ENCODE data around the gene KAT8.

KAT8 gene

DNA sequence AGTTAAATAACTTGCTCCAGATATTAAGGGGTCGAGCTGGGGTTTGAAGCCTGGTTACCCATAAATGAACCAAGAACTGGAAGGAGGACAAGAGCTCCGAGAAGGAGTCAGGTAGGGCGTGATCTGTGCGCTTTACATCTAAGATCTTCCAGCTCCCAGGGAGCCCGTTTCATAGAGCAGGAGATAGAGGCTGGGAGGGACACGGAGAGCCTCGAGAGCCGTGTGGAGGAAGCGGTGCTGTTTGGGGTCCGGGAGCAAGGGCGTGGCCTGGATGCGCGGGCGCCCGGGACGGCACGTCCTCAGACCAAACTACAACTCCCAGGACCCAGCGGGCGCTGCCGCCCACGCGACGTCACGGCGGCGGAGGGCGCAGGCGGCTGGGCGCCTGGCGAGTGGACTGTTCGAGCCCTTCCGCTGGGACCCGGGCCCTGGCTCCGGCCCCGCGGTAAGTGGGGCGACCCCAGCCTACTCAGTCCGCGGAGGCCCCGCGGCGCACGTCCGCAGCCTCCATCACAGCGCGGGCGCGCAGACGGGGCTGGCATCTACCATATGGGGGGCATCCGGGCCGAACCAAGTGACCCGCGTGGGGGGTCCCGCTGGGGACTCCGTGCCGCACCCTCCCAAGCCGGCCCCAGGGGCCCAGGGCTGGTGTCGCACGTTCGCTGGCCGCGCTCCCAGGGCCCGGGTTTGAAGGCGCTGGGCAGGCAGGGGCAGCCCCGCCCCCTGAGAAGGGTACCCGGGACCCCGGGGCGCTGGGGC, 9.2 kb upstream of the KAT8 start, which contains the start of gene BCKDK:
Gene BCKDK (plus strand): TSS at position 352 of the 759 bp plus-strand sequence. CDS start 838 bp downstream, outside the sequence.
- no peak within 1 kb of the TSS for H3K27ac ChIP-seq (ENCODE audit: low read depth, low read length)
- DNase-seq = peak in 1 of 2 donors; percentile 56
- H3K4me2 ChIP-seq (ENCODE audit: low read length) = peak within 1 kb of the TSS; percentile 92
- peak within 1 kb of the TSS; percentile 94 for H2BK120ac ChIP-seq (ENCODE audit: insufficient read depth, low read length, poor library complexity)
- peak within 1 kb of the TSS; percentile 96 for H4K12ac ChIP-seq (ENCODE audit: low read depth, low read length)
- H3K9ac ChIP-seq (ENCODE audit: low read length) = peak within 1 kb of the TSS; percentile 93
- peak within 1 kb of the TSS; percentile 97 for H4K91ac ChIP-seq (ENCODE audit: low read depth, low read length)
- no peak within 1 kb of the TSS for H3K23ac ChIP-seq (ENCODE audit: low read length)
- peak within 1 kb of the TSS; percentile 98 for H4K8ac ChIP-seq (ENCODE audit: low read depth, low read length)
- peak within 1 kb of the TSS; percentile 96 for H3K4ac ChIP-seq (ENCODE audit: low read depth, low read length)
- peak within 1 kb of the TSS; percentile 95 for H3K18ac ChIP-seq (ENCODE audit: low read length)
- peak within 1 kb of the TSS; percentile 83 for H2AK5ac ChIP-seq (ENCODE audit: low read length)
- peaks cover 36 to 40% of the 10 kb centered on the region in 2 experiments for H3K36me3 ChIP-seq (ENCODE audit: control insufficient read depth in 1 of 2, insufficient read depth in 2 of 2, low read length in 2 of 2)
- H2BK12ac ChIP-seq (ENCODE audit: low read length) = no peak within 1 kb of the TSS
- H2BK5ac ChIP-seq (ENCODE audit: low read depth, low read length, poor library complexity) = peak within 1 kb of the TSS; percentile 78
- H3K79me1 ChIP-seq (ENCODE audit: low read length) = peaks cover 6% of the 10 kb centered on the region
- peaks cover 6% of the 10 kb centered on the region for H3K79me2 ChIP-seq (ENCODE audit: control insufficient read depth, insufficient read depth, low read length, poor library complexity)
- peak within 1 kb of the TSS; percentile 99 for H3K14ac ChIP-seq (ENCODE audit: low read length)
- no peaks in the 10 kb centered on the region for H3K27me3 ChIP-seq (ENCODE audit: insufficient read depth, low read length)
- peaks cover 2% of the 10 kb centered on the region for H3K9me3 ChIP-seq (ENCODE audit: insufficient read depth, low read depth, low read length)
- H2AFZ ChIP-seq (ENCODE audit: insufficient read depth, low read length, poor library complexity) = peak within 1 kb of the TSS; percentile 100
- no CpG with 5 or more reads among the region's 68 CpGs for WGBS (ENCODE audit: extremely low coverage, insufficient coverage, insufficient read length)
- H3K4me3 ChIP-seq (ENCODE audit: low read depth, low read length) = peak within 1 kb of the TSS; percentile 97
- peaks cover 0 to 14% of the 10 kb centered on the region in 2 experiments for H3K4me1 ChIP-seq (ENCODE audit: control insufficient read depth in 1 of 2, insufficient read depth in 2 of 2, low read length in 2 of 2)

GRCh38 chr16:31108794-31109558, 8.5 kb upstream of the KAT8 start:
- Histone ChIP-seq H2BK5ac (ENCODE audit: low read depth, low read length, poor library complexity) (no peak overlapping the region), H3K79me2 (ENCODE audit: control insufficient read depth, insufficient read depth, low read length, poor library complexity) (peaks cover 6% of the 10 kb centered on the region), H3K9ac (ENCODE audit: low read length) (peak overlapping the region; percentile 93), H3K27me3 (ENCODE audit: insufficient read depth, low read length) (no peaks in the 10 kb centered on the region), H3K18ac (ENCODE audit: low read length) (peak overlapping the region; percentile 95), H4K8ac (ENCODE audit: low read depth, low read length) (peak overlapping the region; percentile 98), H2AK5ac (ENCODE audit: low read length) (peak overlapping the region; percentile 83), H2AFZ (ENCODE audit: insufficient read depth, low read length, poor library complexity) (peak overlapping the region; percentile 100), H3K4me2 (ENCODE audit: low read length) (peak overlapping the region; percentile 92), H2BK12ac (ENCODE audit: low read length) (no peak overlapping the region), H3K27ac (ENCODE audit: low read depth, low read length) (no peak overlapping the region), H3K4me3 (ENCODE audit: low read depth, low read length) (peak overlapping the region; percentile 97), H3K9me3 (ENCODE audit: insufficient read depth, low read depth, low read length) (peaks cover 1% of the 10 kb centered on the region), H4K91ac (ENCODE audit: low read depth, low read length) (peak overlapping the region; percentile 97), H2BK120ac (ENCODE audit: insufficient read depth, low read length, poor library complexity) (peak overlapping the region; percentile 94), H3K36me3 (ENCODE audit: control insufficient read depth in 1 of 2, insufficient read depth in 2 of 2, low read length in 2 of 2) (peaks cover 36 to 40% of the 10 kb centered on the region in 2 experiments), H3K4ac (ENCODE audit: low read depth, low read length) (peak overlapping the region; percentile 96), H3K14ac (ENCODE audit: low read length) (peak overlapping the region; percentile 99), H3K23ac (ENCODE audit: low read length) (no peak overlapping the region), H4K12ac (ENCODE audit: low read depth, low read length) (peak overlapping the region; percentile 96), H3K4me1 (ENCODE audit: control insufficient read depth in 1 of 2, insufficient read depth in 2 of 2, low read length in 2 of 2) (peaks cover 0 to 14% of the 10 kb centered on the region in 2 experiments), H3K79me1 (ENCODE audit: low read length) (peaks cover 6% of the 10 kb centered on the region)
- DNase-seq = no peak
- no CpG with 5 or more reads among the region's 57 CpGs for WGBS (ENCODE audit: extremely low coverage, insufficient coverage, insufficient read length)

GRCh38 chr16:31109622-31110021, 7.8 kb upstream of the KAT8 start:
- Histone ChIP-seq H3K27me3 (ENCODE audit: insufficient read depth, low read length) (no peaks in the 10 kb centered on the region), H2BK12ac (ENCODE audit: low read length) (no peak overlapping the region), H3K36me3 (ENCODE audit: control insufficient read depth in 1 of 2, insufficient read depth in 2 of 2, low read length in 2 of 2) (peaks cover 36 to 40% of the 10 kb centered on the region in 2 experiments), H3K4me1 (ENCODE audit: control insufficient read depth in 1 of 2, insufficient read depth in 2 of 2, low read length in 2 of 2) (peaks cover 0 to 14% of the 10 kb centered on the region in 2 experiments), H2AK5ac (ENCODE audit: low read length) (no peak overlapping the region), H3K9ac (ENCODE audit: low read length) (no peak overlapping the region), H3K4me2 (ENCODE audit: low read length) (no peak overlapping the region), H3K18ac (ENCODE audit: low read length) (no peak overlapping the region), H3K79me1 (ENCODE audit: low read length) (peaks cover 6% of the 10 kb centered on the region), H2BK5ac (ENCODE audit: low read depth, low read length, poor library complexity) (no peak overlapping the region), H3K79me2 (ENCODE audit: control insufficient read depth, insufficient read depth, low read length, poor library complexity) (peaks cover 6% of the 10 kb centered on the region), H2AFZ (ENCODE audit: insufficient read depth, low read length, poor library complexity) (no peak overlapping the region), H4K8ac (ENCODE audit: low read depth, low read length) (no peak overlapping the region), H3K4ac (ENCODE audit: low read depth, low read length) (peak overlapping the region; percentile 12), H4K12ac (ENCODE audit: low read depth, low read length) (no peak overlapping the region), H2BK120ac (ENCODE audit: insufficient read depth, low read length, poor library complexity) (no peak overlapping the region), H4K91ac (ENCODE audit: low read depth, low read length) (no peak overlapping the region), H3K14ac (ENCODE audit: low read length) (no peak overlapping the region), H3K9me3 (ENCODE audit: insufficient read depth, low read depth, low read length) (peaks cover 1% of the 10 kb centered on the region), H3K23ac (ENCODE audit: low read length) (no peak overlapping the region), H3K27ac (ENCODE audit: low read depth, low read length) (no peak overlapping the region), H3K4me3 (ENCODE audit: low read depth, low read length) (no peak overlapping the region)
- no CpG with 5 or more reads among the region's 12 CpGs for WGBS (ENCODE audit: extremely low coverage, insufficient coverage, insufficient read length)
- DNase-seq = no peak

DNA sequence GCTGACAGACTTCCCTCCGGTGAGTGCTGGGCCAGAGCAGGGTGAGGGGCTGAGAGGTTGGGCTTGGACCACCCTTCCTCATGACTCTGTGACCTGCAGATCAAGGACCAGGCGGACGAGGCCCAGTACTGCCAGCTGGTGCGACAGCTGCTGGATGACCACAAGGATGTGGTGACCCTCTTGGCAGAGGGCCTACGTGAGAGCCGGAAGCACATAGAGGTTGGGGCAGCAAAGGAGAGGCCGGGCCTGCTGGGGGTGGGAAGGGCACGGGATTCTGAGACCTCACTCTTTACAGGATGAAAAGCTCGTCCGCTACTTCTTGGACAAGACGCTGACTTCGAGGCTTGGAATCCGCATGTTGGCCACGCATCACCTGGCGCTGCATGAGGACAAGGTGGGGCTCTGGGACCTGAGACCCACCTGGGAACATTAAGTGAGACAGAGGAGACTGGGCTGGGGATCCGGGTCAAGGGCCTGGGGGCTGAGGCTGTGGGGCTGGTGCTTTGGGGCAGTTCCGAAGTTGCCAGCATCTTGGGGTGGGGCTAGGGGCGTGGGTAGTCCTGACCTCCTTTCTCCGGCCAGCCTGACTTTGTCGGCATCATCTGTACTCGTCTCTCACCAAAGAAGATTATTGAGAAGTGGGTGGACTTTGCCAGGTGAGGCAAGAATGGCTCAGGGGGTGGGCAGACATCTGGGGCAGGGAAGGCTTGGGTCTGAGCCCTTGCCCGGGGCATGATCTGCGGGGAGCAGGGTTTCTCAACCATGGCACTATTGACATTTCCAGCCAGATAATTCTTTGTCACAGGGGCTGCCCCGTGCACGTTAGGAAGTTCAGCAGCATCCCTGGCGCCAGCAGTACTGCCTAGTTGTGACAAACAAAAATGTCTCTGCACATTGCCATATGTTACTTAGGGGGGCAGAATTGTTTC, 7.1 kb upstream of the KAT8 start:
- no CpG with 5 or more reads among the region's 26 CpGs for WGBS (ENCODE audit: extremely low coverage, insufficient coverage, insufficient read length)

More for the DNA sequence above, 7.1 kb upstream of the KAT8 start:
- Histone ChIP-seq H3K9me3 (ENCODE audit: insufficient read depth, low read depth, low read length) (peaks cover 1% of the 10 kb centered on the region), H3K27ac (ENCODE audit: low read depth, low read length) (no peak overlapping the region), H3K4me1 (ENCODE audit: control insufficient read depth in 1 of 2, insufficient read depth in 2 of 2, low read length in 2 of 2) (peaks cover 0 to 14% of the 10 kb centered on the region in 2 experiments), H3K79me2 (ENCODE audit: control insufficient read depth, insufficient read depth, low read length, poor library complexity) (peaks cover 6% of the 10 kb centered on the region), H4K8ac (ENCODE audit: low read depth, low read length) (no peak overlapping the region), H3K79me1 (ENCODE audit: low read length) (peaks cover 6% of the 10 kb centered on the region), H3K27me3 (ENCODE audit: insufficient read depth, low read length) (no peaks in the 10 kb centered on the region), H4K91ac (ENCODE audit: low read depth, low read length) (no peak overlapping the region), H2BK12ac (ENCODE audit: low read length) (no peak overlapping the region), H2AK5ac (ENCODE audit: low read length) (no peak overlapping the region), H3K14ac (ENCODE audit: low read length) (no peak overlapping the region), H3K4me2 (ENCODE audit: low read length) (no peak overlapping the region), H2BK5ac (ENCODE audit: low read depth, low read length, poor library complexity) (no peak overlapping the region), H3K18ac (ENCODE audit: low read length) (no peak overlapping the region), H3K23ac (ENCODE audit: low read length) (no peak overlapping the region), H4K12ac (ENCODE audit: low read depth, low read length) (no peak overlapping the region), H3K9ac (ENCODE audit: low read length) (no peak overlapping the region), H3K4ac (ENCODE audit: low read depth, low read length) (no peak overlapping the region), H2BK120ac (ENCODE audit: insufficient read depth, low read length, poor library complexity) (no peak overlapping the region), H3K4me3 (ENCODE audit: low read depth, low read length) (no peak overlapping the region), H3K36me3 (ENCODE audit: control insufficient read depth in 1 of 2, insufficient read depth in 2 of 2, low read length in 2 of 2) (peaks cover 36 to 40% of the 10 kb centered on the region in 2 experiments), H2AFZ (ENCODE audit: insufficient read depth, low read length, poor library complexity) (no peak overlapping the region)
- DNase-seq = no peak
